ENCODE results near the gene GMEB2.

Gene GMEB2

GRCh38 chr20:63598479-63599395 is 28.2 kb downstream of the GMEB2 start:
- no peak for DNase-seq (ENCODE audit: extremely low read depth, insufficient read length)
- no peak for TF ChIP-seq CTCF (IDR thresholded peaks at IDR 0.05; ENCODE audit: insufficient read depth, low read length, poor library complexity, severe bottlenecking)
- no peaks in the 10 kb centered on the region for H3K27me3 ChIP-seq (replicated peaks; ENCODE audit: control insufficient read depth, insufficient read depth, low read length)
- no peak overlapping the region for H3K4me3 ChIP-seq (replicated peaks; ENCODE audit: low read depth, low read length)
- peaks cover 21% of the 10 kb centered on the region for H3K36me3 ChIP-seq (ENCODE audit: control insufficient read depth, insufficient read depth, low read length)

GRCh38 chr20:63597651-63598478 is 29.0 kb downstream of the GMEB2 start:
- Histone ChIP-seq H3K36me3 (ENCODE audit: control insufficient read depth, insufficient read depth, low read length) (peaks cover 20% of the 10 kb centered on the region), H3K27me3 (replicated peaks; ENCODE audit: control insufficient read depth, insufficient read depth, low read length) (no peaks in the 10 kb centered on the region), H3K4me3 (replicated peaks; ENCODE audit: low read depth, low read length) (no peak overlapping the region)
- no peak for DNase-seq (ENCODE audit: extremely low read depth, insufficient read length)
- no peak for TF ChIP-seq CTCF (IDR thresholded peaks at IDR 0.05; ENCODE audit: insufficient read depth, low read length, poor library complexity, severe bottlenecking)

GRCh38 chr20:63596423-63596822 is 30.5 kb downstream of the GMEB2 start:
- Histone ChIP-seq H3K4me3 (replicated peaks; ENCODE audit: low read depth, low read length) (no peak overlapping the region), H3K27me3 (replicated peaks; ENCODE audit: control insufficient read depth, insufficient read depth, low read length) (no peaks in the 10 kb centered on the region), H3K36me3 (ENCODE audit: control insufficient read depth, insufficient read depth, low read length) (peaks cover 16% of the 10 kb centered on the region)
- no peak for DNase-seq (ENCODE audit: extremely low read depth, insufficient read length)
- TF ChIP-seq CTCF (IDR thresholded peaks at IDR 0.05; ENCODE audit: insufficient read depth, low read length, poor library complexity, severe bottlenecking), result no peak

- Histone ChIP-seq H3K36me3 (ENCODE audit: control insufficient read depth, insufficient read depth, low read length) (peaks cover 13% of the 10 kb centered on the region), H3K4me3 (replicated peaks; ENCODE audit: low read depth, low read length) (no peak overlapping the region), H3K27me3 (replicated peaks; ENCODE audit: control insufficient read depth, insufficient read depth, low read length) (no peaks in the 10 kb centered on the region)
- DNase-seq (ENCODE audit: extremely low read depth, insufficient read length), result no peak
- TF ChIP-seq CTCF (IDR thresholded peaks at IDR 0.05; ENCODE audit: insufficient read depth, low read length, poor library complexity, severe bottlenecking), result no peak
These were observed 31.3 kb downstream of the GMEB2 start for GRCh38 chr20:63595416-63596127.

- Histone ChIP-seq H3K36me3 (ENCODE audit: control insufficient read depth, insufficient read depth, low read length) (peaks cover 13% of the 10 kb centered on the region), H3K27me3 (replicated peaks; ENCODE audit: control insufficient read depth, insufficient read depth, low read length) (no peaks in the 10 kb centered on the region), H3K4me3 (replicated peaks; ENCODE audit: low read depth, low read length) (no peak overlapping the region)
- TF ChIP-seq CTCF (IDR thresholded peaks at IDR 0.05; ENCODE audit: insufficient read depth, low read length, poor library complexity, severe bottlenecking), result no peak
- DNase-seq (ENCODE audit: extremely low read depth, insufficient read length), result no peak
These were observed 32.8 kb downstream of the GMEB2 start for GRCh38 chr20:63594043-63594561.
